ENCODE results near the gene CARNS1. TPM values are rescaled to one million over a fixed set of nuclear protein-coding genes. Genes with fewer than 3 reads are reported as not detected.

CARNS1 gene
- total and polyA plus RNA-seq, 10 of the 15 experiments (the other 5 are each of a cell fraction or from before 2014, with no cell fraction given): 0.02 to 0.14 (median 0.10) TPM; not detected in 3

GRCh38 chr11:67372321-67372992 lies 43.0 kb upstream of the CARNS1 start:
- peaks cover 2 to 9% of the 10 kb centered on the region in 2 experiments; a peak in 3 of 4 replicates for H3K27me3 ChIP-seq (replicated peaks in 1 of 2; ENCODE audit: control insufficient read depth in 2 of 2, insufficient read depth in 2 of 2, low read length in 1 of 2)
- peak overlapping the region; percentile 88; the same call in 1 of the 2 replicates for H3K4me3 ChIP-seq
- 2% methylated on average over 41 of the region's 78 CpGs for WGBS (ENCODE audit: insufficient coverage, insufficient replicate concordance, low lambda C conversion rate, missing lambda C conversion rate)
- CTCF ChIA-PET: interaction anchor here (4.8 to 26.2 kb wide), 3 partner anchors 7 to 27 kb away, joined by 41 to 1301 read pairs (median 1301); partner anchors contain the start of genes CLCF1, POLD4 and RAD9A
- DNase-seq (ENCODE audit: low read depth, low spot score): no peak
- no TSS peak for BruUV-seq (replicated peaks)
- peaks cover 25% of the 10 kb centered on the region for H3K4me1 ChIP-seq (ENCODE audit: control insufficient read depth, insufficient read depth, low read length)
- intact Hi-C loops (cut with micrococcal nuclease; ENCODE audit: unreplicated experiment) (no loop called here), in situ Hi-C loops (cut with MboI) (no loop called here)
- H3K79me2 ChIP-seq (ENCODE audit: control insufficient read depth, insufficient read depth, low read length): no peaks in the 10 kb centered on the region
- H3K4me2 ChIP-seq (ENCODE audit: control insufficient read depth, insufficient read depth): peak overlapping the region; percentile 92; the same call in 1 of the 2 replicates
- H4K20me1 ChIP-seq (ENCODE audit: control insufficient read depth, insufficient read depth): peaks cover 8% of the 10 kb centered on the region; the same call in 1 of the 2 replicates
- RAD21 ChIA-PET (ENCODE audit: unreplicated experiment): interaction anchor here (1.1 to 6.5 kb wide), 6 partner anchors 10 to 253 kb away, joined by 3 to 122 read pairs (median 10); partner anchors contain the start of genes KDM2A and POLD4
- TF ChIP-seq PAX8 (IDR thresholded peaks at IDR 0.05) (no peak), EGR1 (IDR thresholded peaks at IDR 0.05; ENCODE audit: borderline replicate concordance in 1 of 2, low read depth in 2 of 2, low read length in 2 of 2) (peak in 1 of 2 experiments; percentile 33; a peak in 2 of 3 replicates), SMAD1 (IDR thresholded peaks at IDR 0.05; ENCODE audit: low read depth, partially characterized antibody) (no peak)
- TF ChIP-seq, protein P1, sequence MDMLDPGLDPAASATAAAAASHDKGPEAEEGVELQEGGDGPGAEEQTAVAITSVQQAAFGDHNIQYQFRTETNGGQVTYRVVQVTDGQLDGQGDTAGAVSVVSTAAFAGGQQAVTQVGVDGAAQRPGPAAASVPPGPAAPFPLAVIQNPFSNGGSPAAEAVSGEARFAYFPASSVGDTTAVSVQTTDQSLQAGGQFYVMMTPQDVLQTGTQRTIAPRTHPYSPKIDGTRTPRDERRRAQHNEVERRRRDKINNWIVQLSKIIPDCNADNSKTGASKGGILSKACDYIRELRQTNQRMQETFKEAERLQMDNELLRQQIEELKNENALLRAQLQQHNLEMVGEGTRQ (IDR thresholded peaks at IDR 0.05; ENCODE audit: borderline replicate concordance, low read depth, low read length): no peak
- no peak for ATAC-seq
- H2AFZ ChIP-seq (ENCODE audit: control insufficient read depth, low read depth, low read length): no peak overlapping the region
- H3K27ac ChIP-seq (ENCODE audit: control insufficient read depth, insufficient read depth): no peak overlapping the region
- no peak for FAIRE-seq
- H3K9me3 ChIP-seq (replicated peaks; ENCODE audit: control insufficient read depth, insufficient read depth, low read length): no peaks in the 10 kb centered on the region
- SMC1A ChIA-PET (ENCODE audit: uncharacterized antibody, unreplicated experiment): interaction anchor here (1.7 to 21.3 kb wide), 3 partner anchors 9 to 27 kb away, joined by 4 to 646 read pairs (median 49); partner anchors contain the start of gene POLD4
- POLR2A ChIA-PET: interaction anchor here (0.5 to 5.1 kb wide), 9 partner anchors 8 to 531 kb away, joined by 3 to 42 read pairs (median 7); partner anchors contain the start of genes POLD4 and PPP1CA
- H3K36me3 ChIP-seq (ENCODE audit: control insufficient read depth in 2 of 2, insufficient read depth in 2 of 2, low read length in 1 of 2): no peaks in the 10 kb centered on the region
- peak overlapping the region; percentile 39; the same call in 1 of the 2 replicates for H3K9ac ChIP-seq (ENCODE audit: control insufficient read depth, insufficient read depth, low read length)
